HUES48 (cell line): ENCODE measurements around the gene RNF141.
A peak's percentile ranks its signal among the peaks of the same experiment; 100 is the strongest.

Experiments
- H3K27ac ChIP-seq: one replicate; pipeline ENCODE4 v1.7.0; 2013; ENCODE audit warnings: low read depth, low read length, inconsistent platforms
- H3K27me3 ChIP-seq: 2 replicates; pipeline ENCODE4 v1.6.1; 2013; ENCODE audit warnings: mild to moderate bottlenecking, low read length; ENCODE audit not compliant: control insufficient read depth, insufficient read depth
- H3K36me3 ChIP-seq: 2 replicates; pipeline ENCODE4 v1.6.1; 2013; ENCODE audit warnings: low read length; ENCODE audit not compliant: control insufficient read depth, insufficient read depth
- H3K4me1 ChIP-seq: 2 replicates; pipeline ENCODE4 v1.6.1; 2013; ENCODE audit warnings: mild to moderate bottlenecking, low read length; ENCODE audit not compliant: control insufficient read depth, insufficient read depth
- H3K4me3 ChIP-seq: 2 replicates; pipeline ENCODE4 v1.5.1; 2013; ENCODE audit warnings: mild to moderate bottlenecking, low read depth, low read length
- H3K9ac ChIP-seq: 2 replicates; pipeline ENCODE4 v1.6.1; 2013; ENCODE audit warnings: mild to moderate bottlenecking, low read depth, low read length, moderate library complexity
- H3K9me3 ChIP-seq: 2 replicates; pipeline ENCODE4 v1.6.1; 2013; ENCODE audit warnings: low read length; ENCODE audit not compliant: control insufficient read depth, insufficient read depth

Gene RNF141

GRCh38 chr11:10558288-10558687 lies 17.3 kb upstream of the RNF141 start:
- Histone ChIP-seq H3K27me3 (no peaks in the 10 kb centered on the region), H3K9ac (no peak overlapping the region), H3K9me3 (no peaks in the 10 kb centered on the region), H3K27ac (no peak overlapping the region), H3K4me3 (no peak overlapping the region), H3K4me1 (peaks cover 5% of the 10 kb centered on the region; the same call in 1 of the 2 replicates), H3K36me3 (no peaks in the 10 kb centered on the region)

- Histone ChIP-seq H3K27me3 (no peaks in the 10 kb centered on the region), H3K36me3 (no peaks in the 10 kb centered on the region), H3K4me3 (no peak overlapping the region), H3K4me1 (peaks cover 5% of the 10 kb centered on the region; the same call in 1 of the 2 replicates), H3K9ac (no peak overlapping the region), H3K27ac (no peak overlapping the region), H3K9me3 (no peaks in the 10 kb centered on the region)
Measured at GRCh38 chr11:10556590-10556989, 15.6 kb upstream of the RNF141 start.

- no peaks in the 10 kb centered on the region for H3K36me3 ChIP-seq
- no peak overlapping the region for H3K27ac ChIP-seq
- H3K9ac ChIP-seq = no peak overlapping the region
- no peaks in the 10 kb centered on the region for H3K9me3 ChIP-seq
- peaks cover 5% of the 10 kb centered on the region; the same call in 1 of the 2 replicates for H3K4me1 ChIP-seq
- no peaks in the 10 kb centered on the region for H3K27me3 ChIP-seq
- H3K4me3 ChIP-seq = no peak overlapping the region
Measured at GRCh38 chr11:10551845-10552352, 10.9 kb upstream of the RNF141 start.

DNA sequence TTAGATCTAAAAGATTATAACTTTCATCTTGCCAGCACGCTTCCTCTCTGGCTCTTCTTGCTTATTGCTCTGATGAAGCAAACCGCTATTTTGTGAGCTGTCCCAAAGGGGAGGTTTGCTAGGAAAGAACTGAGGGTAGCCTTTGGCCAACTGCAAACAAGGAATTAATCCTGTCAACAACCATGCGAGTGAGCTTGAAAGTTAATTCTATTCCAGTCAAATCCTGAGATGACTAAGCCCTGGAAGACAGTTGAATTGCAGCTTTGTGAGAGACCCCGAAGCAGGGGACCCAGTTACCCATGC lies 10.3 kb upstream of the RNF141 start:
- Histone ChIP-seq H3K4me1 (peaks cover 3% of the 10 kb centered on the region; the same call in 1 of the 2 replicates), H3K27me3 (no peaks in the 10 kb centered on the region), H3K9me3 (no peaks in the 10 kb centered on the region), H3K36me3 (no peaks in the 10 kb centered on the region), H3K9ac (no peak overlapping the region), H3K27ac (no peak overlapping the region), H3K4me3 (no peak overlapping the region)

- Histone ChIP-seq H3K36me3 (no peaks in the 10 kb centered on the region), H3K9ac (no peak overlapping the region), H3K27me3 (no peaks in the 10 kb centered on the region), H3K27ac (no peak overlapping the region), H3K4me3 (no peak overlapping the region), H3K4me1 (no peaks in the 10 kb centered on the region; the same call in 1 of the 2 replicates), H3K9me3 (no peaks in the 10 kb centered on the region)
Measured at GRCh38 chr11:10550503-10551289, 9.7 kb upstream of the RNF141 start.

DNA sequence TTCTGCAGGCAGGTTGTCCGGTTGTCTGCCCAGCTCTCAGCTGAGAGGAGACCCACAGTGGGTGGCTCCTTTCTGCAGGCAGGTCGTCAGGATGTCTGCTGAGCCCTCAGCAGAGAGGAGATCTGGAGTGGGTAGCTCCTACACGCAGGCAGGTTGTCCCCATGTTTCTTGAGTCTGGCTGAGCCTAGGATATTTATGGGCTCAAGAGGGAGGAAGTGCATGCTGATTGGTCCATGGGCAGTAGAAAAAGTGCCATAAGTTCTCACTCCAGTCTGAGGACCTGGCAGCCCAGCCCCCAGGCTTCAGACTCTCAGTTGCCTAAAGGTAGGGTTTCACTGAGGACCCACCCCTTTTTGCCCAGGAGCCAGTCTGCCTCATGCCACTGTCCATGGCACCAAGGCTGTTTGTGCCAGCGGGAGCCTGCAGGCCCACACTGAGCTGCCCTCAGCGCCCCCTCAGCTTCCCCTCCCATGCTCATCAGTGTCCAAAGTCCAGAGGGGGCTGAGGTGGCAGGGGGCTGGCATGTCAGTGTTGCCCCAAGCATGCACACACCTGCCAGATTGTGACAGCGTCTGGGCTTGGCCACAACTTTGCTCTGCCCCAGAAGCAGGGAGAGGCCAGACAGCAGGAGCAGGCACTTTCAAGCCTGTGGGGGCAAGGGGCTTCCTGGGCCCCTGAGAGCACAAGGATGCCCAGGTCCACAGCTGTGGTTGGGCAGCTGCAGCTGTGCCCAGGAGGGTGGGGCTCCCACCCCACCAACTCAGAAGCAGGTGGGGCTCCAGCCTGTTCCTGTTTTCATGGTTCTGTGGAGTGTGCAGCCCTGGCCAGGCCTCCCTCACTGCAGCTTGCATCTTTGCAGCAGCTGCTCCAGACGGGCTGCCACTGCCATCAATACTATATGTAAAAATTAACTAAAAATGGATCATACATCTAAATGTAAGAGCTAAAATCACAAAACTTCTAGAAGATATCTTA lies 3.8 kb upstream of the RNF141 start:
- no peak overlapping the region for H3K27ac ChIP-seq

GRCh38 chr11:10543782-10544181 lies 2.8 kb upstream of the RNF141 start:
- Histone ChIP-seq H3K4me3 (no peak overlapping the region), H3K27ac (no peak overlapping the region), H3K27me3 (peaks cover 7% of the 10 kb centered on the region), H3K9ac (no peak overlapping the region), H3K4me1 (0 out of 2 replicates have a peak, but pooled peaks cover 3% of the 10 kb centered on the region), H3K9me3 (no peaks in the 10 kb centered on the region), H3K36me3 (no peaks in the 10 kb centered on the region)

More for the DNA sequence above, 3.8 kb upstream of the RNF141 start:
- H3K4me3 ChIP-seq = no peak overlapping the region
- H3K36me3 ChIP-seq = no peaks in the 10 kb centered on the region
- no peak overlapping the region for H3K9ac ChIP-seq
- no peaks in the 10 kb centered on the region for H3K9me3 ChIP-seq
- H3K27me3 ChIP-seq = peaks cover 5% of the 10 kb centered on the region
- H3K4me1 ChIP-seq = 0 out of 2 replicates have a peak, but pooled peaks cover 3% of the 10 kb centered on the region

GRCh38 chr11:10542776-10543175 lies 1.8 kb upstream of the RNF141 start:
- no peaks in the 10 kb centered on the region for H3K36me3 ChIP-seq
- H3K9me3 ChIP-seq = no peaks in the 10 kb centered on the region

GRCh38 chr11:10541561-10541930 lies 559 bp upstream of the RNF141 start:
- Histone ChIP-seq H3K9ac (no peak overlapping the region), H3K4me3 (peak overlapping the region; percentile 95), H3K9me3 (no peaks in the 10 kb centered on the region), H3K27me3 (peaks cover 7% of the 10 kb centered on the region), H3K27ac (no peak overlapping the region), H3K36me3 (no peaks in the 10 kb centered on the region), H3K4me1 (0 out of 2 replicates have a peak, but pooled peaks cover 3% of the 10 kb centered on the region)

More at GRCh38 chr11:10542776-10543175, 1.8 kb upstream of the RNF141 start:
- peaks cover 7% of the 10 kb centered on the region for H3K27me3 ChIP-seq
- no peak overlapping the region for H3K4me3 ChIP-seq
- H3K4me1 ChIP-seq = 0 out of 2 replicates have a peak, but pooled peaks cover 3% of the 10 kb centered on the region
- H3K9ac ChIP-seq = no peak overlapping the region
- no peak overlapping the region for H3K27ac ChIP-seq

DNA sequence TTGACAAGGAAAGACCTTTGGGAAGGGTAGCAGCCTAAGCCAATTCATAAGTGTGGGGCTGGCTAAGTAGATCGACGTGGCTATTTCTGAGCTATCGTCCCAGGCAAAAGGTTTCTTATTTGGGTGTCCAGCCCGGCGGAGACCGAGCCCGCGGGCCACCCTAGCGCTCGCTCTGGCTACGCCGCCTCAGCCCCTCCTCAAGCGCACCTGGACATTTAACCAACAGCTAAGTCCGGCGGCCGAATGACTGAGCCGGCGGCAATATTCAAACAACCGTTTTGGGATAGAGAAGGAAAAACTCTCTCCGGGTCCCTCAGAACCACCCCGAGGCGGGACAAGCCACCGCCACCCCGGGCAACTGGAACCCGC lies 457 bp downstream of the RNF141 start:
- H3K4me3 ChIP-seq = peak overlapping the region; percentile 95
- 0 out of 2 replicates have a peak, but pooled peaks cover 3% of the 10 kb centered on the region for H3K4me1 ChIP-seq
- H3K36me3 ChIP-seq = no peaks in the 10 kb centered on the region
- H3K27ac ChIP-seq = peak overlapping the region; percentile 87
- peak overlapping the region; percentile 80 for H3K9ac ChIP-seq
- peaks cover 7% of the 10 kb centered on the region for H3K27me3 ChIP-seq
- H3K9me3 ChIP-seq = no peaks in the 10 kb centered on the region
